Activated CD4-positive, CD25-positive, alpha-beta regulatory T cell treated with anti-CD3 and anti-CD28 coated beads, Interleukin-2, amount 50 U/mL, for 24 hours (primary cell): ENCODE results near the gene ALDH4A1.
"Not testable (repeated sequence)": the region's sequence is repeated elsewhere in the genome, so short reads cannot be mapped to it uniquely, and the experiment has no call there.

Source experiments
- ATAC-seq, 2 donors: fragments of 150-1000 bp; cut with Tn5 transposase; one replicate each; pipeline ENCODE4 v1.10.0; 2021; ENCODE audit warnings: mild to moderate bottlenecking in 1 of 2, moderate library complexity in 1 of 2

Gene ALDH4A1

DNA sequence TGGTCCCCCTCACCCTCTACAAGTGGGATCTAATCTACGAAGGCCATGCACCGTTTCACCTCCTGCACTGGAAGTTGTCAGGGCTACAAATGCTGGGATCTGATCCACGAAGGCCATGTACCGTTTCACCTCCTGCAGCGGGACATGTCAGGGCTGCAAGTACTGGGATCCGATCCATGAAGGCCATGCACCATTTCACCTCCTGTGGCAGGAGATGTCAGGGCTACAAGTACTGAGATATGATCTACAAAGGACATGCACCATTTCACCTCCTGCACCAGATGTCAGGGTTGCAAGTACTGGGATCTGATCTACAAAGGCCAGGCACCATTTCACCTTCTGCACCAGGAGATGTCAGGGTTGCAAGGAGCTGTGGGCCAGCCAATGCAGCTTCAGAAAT, 7.0 kb downstream of the ALDH4A1 start:
- no peak for ATAC-seq

DNA sequence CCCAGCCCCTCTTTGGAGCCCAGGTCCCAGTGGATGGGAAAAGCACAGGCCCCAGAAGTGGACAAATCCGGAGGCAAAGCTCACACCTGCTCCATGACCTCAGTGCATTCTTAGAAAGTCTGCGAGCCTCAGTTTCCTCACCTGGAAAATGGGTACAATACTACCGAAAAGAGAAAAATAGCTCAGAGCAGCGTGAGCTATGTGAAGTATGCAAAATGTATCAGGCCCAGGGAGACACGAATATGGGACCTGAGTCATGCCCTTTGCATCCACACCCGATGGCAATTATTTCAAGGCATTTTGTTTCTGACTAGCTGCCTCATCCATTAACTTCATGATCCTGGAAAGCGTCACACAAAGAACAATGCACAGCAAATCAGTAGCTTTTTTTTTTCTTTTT, 9.2 kb downstream of the ALDH4A1 start:
- no peak for ATAC-seq

DNA sequence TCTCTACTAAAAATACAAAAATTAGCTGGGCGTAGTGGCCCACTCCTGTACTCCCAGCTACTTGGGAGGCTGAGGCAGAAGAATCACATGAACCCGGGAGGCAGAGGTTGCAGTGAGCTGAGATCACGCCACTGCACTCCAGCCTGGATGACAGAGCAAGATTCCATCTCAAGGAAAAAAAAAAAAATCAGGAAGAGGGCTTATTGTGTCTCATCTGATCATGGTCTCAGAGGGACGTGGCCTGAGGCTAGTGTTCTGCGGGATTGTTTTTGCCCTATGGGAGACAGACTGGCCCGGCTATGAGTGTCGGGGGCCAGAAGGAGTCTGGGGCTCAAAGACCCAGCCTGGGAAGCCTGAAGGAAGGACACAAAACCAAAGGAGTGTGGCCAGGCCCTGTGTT, 10.5 kb downstream of the ALDH4A1 start:
- ATAC-seq = not testable (repeated sequence)

DNA sequence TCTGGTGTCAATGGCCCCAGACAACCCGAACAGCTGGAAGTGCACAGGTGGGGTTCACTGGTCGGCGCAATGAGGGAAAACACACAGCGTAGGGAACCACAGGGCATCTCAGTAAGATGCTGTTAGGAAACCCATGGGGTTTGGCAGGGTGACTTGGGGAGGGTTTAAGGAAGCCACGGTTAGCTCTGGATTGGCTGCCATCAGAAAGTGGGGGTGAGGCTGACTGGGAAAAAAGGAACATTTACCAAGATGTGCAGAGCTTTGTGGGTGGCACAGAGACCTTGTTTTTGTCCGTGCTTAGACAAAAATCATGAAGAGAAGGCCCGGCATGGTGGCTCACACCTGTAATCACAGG, 11.0 kb downstream of the ALDH4A1 start:
- no peak for ATAC-seq

DNA sequence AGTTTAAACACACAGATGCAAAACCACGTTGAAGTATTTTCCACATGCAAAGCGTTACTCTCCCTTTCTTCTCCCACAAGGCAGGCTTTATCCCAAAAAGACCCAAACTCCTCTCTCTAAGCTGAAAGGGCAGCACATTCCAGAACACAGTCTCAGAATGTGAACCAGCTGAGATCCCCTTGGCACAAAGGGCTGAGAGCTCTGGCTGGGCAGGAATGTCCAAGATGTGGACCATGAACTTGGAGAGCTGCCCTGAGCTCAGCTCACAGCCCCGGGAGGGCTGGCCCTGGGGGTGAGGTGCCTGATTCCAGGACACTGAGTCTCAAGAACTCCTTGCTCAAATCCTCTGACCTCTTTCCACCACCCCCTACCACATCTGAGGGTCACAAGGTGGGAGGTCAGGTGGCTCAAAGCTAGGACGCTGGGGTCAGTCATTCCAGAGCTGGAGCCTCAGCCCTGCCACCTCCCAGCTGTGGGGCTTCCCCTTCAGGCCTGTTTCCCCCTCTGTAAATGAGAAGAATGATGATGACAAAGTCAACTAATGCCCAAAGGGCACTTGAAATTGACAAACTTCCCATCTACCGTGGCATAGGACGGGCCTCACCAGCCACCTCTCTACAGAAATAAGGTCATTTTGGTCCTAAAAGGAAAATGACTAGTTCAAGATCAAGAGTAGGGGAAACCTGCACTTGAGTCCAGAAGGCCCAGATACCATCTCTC, 11.5 kb downstream of the ALDH4A1 start:
- no peak for ATAC-seq

DNA sequence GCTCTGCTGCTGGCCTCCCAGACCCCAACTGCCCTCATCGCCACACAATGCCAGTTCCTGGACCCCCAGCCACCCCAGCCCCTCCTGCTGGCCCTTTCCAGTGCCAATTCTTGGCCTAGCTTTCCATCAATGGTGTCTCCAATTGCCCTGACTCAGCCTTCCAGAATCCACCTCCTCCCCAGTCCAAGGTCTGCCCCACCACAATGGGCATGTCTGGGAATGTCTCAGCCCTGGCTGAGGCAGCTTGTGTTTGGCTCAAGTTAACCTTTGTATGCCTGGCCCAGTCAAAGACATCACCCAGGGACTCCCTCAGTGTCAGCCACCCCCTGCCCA, 16.4 kb downstream of the ALDH4A1 start:
- no peak for ATAC-seq

DNA sequence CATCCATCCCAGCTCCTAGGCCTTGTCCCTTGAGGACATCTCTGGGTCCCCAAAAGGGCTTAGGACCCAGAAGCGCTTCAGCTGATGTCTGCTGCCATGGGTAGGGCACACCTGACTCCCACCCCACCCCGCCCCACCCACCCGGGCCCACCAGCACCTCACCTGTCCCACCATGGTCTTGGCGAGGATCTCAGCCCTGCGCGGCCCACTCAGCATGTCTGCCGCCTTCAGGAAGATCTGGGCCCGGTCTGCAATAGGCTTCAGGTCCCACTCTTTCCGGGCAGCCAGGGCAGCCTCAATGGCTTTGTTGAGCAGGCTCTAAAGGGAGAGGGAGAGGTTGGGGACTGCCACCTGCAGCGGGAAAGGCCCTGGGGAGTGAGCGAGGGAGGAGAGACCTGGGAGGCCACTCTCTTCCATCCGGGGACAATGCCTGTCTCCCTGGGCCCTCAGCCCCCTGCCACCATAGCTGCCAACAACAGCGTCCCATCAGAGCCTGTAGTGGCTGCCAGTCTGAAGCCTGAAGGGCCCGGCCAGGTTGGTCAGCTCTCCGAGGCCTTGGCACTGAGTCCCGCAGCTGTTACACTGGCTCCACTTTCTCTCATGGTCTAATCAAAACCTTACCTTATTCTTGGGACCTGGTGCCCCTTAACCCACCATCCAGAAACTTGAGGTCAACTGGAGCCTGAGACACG, 16.9 kb downstream of the ALDH4A1 start:
- ATAC-seq = no peak

DNA sequence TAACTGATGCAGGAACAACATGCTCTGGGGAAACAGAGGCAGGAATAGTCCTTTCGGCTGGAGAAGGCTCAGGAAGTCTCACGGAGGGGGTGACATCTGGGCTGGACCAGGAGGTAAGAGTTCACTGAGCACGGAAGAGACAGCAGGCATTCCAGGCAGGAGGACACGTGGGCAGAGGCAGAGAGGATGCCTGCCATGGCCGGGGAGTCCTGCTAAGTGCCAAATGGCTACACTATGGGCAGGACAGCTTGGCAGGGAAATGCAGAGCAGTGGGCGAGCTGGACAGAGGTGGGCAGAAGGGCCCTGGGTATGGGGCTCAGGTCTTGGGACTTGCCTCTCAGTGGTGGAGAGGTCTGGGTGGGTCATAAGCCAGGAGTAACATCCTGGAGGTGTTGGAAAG, 17.6 kb downstream of the ALDH4A1 start:
- no peak for ATAC-seq

DNA sequence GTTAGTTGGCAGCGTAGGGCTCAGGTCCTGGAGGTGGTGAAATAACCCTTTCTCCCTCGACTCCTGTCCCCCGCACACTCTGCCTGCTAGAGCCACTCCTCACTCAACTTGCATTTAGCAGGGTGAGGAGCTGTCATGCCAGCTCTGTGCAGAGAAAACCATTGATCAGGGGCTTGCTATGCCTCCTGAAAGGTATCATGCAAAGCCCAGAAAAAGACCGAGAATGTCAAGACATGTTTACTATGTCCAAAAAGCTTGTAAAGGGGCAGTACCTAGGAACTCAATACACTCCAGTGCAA, 18.0 kb downstream of the ALDH4A1 start:
- no peak for ATAC-seq

DNA sequence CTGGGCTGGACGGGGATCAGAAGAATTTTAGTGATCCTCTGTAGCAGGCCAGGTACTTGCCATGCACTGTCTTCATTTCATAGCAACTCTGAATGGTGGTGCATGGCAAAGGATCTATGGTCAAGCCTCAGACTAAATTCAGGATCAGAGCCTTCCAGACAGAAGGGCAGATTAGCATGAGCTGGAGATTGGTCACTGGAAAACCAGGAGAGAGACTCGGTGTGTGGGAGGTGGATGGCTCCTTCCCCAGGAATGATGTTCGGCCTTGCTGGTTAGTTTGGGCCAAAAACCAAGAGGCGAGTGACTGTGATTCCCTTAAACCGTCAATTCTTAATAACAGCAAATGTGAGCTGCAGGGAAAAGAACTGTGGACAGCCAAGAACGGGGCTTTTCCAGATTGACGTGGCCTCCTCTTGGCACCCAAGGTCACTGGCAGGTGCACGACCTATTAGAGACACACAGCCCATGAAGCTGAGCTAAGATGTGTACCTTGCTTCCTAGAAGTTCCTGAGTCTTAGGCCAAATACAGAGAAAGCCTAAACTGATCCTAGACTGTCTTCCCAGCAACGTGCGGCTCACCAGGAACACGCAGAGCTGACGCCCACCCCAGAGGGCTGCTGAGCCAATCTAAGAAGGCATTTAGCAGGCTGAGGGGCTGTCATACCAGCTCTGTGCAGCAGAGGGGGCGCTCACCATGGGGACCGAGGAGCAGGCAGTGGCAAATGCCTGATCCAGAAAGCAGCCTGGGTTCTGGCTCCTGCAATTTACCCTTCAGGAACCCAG, 18.5 kb downstream of the ALDH4A1 start:
- peak in 1 of 2 donors; percentile 53 for ATAC-seq

DNA sequence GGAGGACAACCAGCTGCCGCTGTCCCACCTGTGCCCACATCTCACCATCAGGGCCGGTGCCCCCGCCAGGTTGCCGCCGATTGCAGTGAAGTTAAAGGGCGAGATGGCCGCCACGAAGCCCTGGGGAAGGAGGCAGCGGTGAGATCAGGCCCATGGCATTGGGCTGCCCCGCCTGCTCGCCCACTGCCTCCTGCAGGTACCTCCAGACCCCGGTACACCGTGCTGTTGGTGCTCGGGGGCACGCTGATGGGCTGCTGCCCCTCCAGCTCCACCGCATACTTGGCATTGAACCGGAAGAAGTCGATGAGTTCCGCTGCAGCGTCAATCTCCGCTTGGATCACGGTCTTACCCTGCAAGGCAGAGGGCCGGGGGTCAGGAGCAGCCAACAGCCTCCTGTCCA, 19.3 kb downstream of the ALDH4A1 start:
- ATAC-seq = no peak

DNA sequence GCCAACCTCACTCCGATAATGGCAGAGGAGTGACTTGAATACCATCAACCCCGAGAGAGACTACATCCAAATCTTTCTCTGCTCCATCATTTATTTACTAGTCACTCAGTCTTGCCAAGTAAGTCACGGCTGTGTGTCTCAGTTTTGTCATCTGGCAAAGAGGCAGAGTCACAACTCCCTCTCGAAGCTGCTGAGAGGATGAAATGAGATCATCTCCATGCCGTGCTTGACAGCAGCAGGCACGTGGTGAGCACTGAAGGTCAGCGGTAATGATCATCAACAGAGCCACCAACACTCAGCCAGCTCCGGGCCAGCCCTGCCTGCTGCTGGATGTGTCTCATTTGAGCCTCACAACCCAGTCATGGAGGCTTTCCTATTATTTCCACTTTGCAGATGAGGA, 19.9 kb downstream of the ALDH4A1 start:
- ATAC-seq = no peak

DNA sequence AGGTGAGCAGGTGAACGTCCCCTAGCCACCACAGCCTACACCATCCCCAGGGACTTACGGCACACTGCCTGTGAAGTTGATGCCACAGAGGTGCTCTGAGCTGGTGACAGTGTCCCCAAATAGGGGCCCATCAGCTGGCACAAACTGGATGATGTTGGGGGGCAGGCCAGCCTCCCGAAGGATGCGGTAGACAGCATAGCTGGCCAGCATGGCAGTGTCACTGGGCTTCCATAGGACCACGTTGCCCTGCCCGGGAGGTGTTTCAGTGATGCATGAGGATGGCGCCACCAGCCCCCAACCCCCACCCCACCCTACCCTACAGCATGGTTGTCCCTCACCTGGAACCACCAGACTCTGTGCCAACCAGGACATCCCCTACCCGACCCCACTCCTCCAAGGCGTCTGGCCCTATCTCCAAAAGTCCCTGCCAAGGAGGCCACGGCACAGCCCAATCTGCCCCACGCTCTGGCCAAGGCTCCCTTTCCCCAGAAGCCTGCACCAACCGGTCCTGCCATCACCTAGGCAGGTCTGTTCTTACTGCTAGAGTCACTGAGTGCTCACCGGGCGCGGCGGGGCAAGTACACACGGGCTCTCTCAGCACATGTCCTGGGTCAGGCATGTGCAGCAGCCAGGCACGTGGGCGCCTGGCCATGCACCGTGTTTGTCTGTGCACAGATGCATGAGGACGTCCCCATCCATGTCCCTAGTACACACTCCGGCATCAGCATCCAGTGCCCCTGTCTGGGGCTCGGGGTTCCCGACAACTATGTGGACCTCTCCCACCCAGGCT, 20.5 kb downstream of the ALDH4A1 start:
- ATAC-seq = no peak

DNA sequence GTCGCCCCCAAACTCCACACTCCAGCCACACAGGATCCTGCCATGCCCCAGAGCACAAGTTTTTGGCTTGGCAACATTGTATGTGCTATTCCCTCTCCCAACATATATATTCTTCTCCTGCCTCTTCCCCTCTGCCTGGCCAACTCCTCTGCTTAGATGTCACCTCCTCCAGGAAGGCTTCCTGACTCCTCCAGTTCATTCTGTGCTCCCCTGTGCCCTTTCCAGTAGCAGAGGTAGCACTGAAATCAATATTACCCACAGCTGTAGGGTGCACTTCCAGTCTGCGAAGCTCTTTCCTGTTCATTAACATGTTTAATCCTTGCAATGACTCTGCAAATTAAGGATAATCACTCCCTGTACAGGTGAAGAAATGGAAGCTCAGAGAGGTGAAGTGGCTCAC, 21.2 kb downstream of the ALDH4A1 start:
- ATAC-seq = no peak

DNA sequence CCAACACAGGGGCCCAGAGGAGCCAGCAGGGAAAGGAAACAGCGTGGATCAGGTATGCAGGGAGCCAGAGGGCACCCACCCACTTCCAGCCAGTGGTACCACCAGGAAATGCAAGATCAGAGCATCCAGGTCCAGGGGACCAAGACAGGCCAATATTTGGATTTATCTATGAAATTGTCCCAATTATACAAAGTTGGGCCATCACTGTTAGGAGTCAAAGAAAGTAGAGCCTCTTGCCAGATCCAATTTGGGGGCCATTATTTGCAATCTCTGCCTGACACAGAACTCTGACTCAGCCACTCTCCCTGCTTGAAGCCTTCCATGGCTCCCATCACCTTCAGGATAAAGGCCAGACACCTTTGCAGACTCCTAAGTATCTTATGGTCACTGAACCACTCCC, 21.8 kb downstream of the ALDH4A1 start:
- ATAC-seq = no peak

DNA sequence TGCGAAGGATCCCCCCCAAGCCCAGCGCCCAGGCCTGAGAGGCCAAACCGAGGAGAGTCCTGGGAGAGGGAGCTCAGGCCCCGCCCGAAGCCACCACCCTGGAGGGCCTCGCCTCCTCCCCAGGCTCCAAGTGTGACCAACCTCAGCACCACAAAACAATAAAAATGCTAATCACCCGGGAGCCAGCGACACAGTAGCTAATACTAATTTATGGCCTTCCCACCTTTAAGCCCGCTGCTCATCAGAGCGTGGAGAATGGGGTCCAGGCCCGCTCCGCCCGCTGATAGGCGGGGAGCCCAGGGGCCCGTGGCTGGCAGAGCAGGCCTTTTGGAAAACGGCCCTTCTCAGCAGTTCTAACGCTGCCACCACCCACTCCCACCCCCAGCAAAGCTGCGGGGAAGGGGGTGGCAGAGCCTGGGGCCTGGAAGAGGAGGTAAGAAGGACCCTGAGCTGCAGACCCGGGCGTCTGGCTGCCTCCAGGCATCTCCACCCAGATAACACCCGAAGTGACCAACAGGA, 22.5 kb downstream of the ALDH4A1 start:
- ATAC-seq = no peak

DNA sequence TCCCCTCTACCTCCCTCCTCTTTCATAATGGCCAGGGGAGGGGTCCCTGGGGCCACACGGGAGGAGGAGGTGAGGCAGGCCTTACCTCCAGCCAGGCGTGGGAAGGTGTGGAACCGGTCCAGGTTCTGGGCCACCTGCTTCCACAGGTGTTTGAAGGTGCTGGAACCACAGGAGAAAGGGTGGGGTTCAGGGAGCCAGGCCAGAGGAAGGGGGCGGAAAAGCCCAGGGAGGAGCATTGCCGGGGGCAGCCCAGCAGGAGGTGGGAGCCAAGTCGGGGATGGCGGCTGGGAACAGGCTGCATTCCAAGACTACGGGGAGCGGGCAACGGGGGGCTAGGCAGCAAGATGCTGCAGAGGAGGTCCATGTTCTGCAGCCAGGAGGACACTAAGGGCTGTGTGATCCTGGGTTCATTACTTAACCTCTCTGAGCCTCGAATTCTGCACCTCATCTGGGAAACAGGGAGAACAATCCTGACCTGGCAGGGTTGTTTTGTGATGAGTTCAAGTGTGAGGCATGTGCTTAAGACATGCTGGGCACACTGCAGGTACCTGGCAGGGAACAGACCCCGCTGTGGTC, 23.1 kb downstream of the ALDH4A1 start:
- ATAC-seq = no peak

DNA sequence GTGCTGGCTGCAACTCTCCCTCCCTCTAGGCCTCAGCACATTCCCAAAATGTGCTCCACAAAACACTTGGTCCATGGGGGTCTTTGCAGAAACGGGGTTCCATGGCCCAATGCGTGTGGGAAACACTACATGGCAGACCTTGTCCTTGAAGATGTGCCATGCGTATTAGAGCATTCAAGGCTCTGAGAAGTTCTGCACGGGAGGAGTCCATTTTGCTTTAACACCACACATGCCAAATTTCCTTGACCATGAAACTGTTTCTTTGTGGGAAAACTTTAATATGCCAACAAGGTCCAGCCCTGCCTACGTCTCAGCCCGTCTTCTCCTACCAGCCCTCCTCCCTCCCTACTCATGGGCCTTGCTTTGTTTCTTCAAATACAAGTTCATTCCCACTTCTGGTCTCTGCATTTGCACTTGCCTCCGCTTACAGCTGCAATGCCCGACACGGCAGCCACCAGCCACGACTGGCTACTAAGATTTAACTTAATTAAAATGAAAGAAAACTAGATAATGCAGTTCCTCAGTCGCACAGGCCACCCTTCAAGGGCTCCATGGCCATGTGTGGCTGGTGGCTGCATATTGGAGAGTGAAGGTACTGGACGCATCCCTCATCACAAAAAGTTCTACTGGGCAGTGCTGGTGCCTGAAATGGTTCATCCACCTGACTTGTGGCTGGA, 23.7 kb downstream of the ALDH4A1 start:
- no peak for ATAC-seq

DNA sequence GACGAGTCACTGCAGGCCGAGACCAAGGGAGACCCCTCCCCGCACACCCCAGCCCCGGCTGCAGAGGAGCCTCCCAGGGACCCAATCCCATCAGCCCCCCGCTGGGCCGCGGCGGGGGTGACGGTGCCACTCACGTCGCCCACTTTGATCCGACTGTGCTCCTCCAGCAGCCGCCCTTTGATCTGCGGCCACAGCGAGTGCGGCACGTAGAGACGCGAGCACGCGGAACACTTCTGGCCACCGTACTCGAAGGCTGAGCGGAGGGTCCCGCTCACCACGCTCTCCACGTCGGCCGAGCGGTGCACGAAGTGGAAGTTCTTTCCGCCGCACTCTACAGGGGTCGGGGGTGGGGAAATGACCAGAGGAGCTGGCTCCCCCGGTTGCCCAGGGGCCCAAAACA, 25.1 kb downstream of the ALDH4A1 start:
- no peak for ATAC-seq

DNA sequence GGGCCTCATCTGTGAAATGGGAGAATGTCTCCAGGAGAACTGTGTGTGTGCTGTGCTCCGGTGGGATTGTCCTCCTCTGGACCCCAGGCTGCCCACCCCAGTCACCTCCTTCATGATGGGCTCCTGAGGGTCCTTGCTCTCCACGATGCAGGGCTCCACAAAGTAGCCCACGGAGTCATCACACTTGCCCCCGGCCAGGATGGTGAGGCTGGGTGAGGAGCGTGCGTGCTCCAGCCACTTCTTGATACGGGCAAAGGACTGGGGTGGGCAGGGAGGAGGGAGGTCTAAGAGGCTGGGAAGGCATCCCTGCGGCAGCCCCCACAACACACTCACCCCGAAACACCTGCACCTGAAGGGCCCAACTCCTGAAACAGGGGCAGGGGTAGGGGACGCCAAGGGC, 26.1 kb downstream of the ALDH4A1 start:
- ATAC-seq = no peak

DNA sequence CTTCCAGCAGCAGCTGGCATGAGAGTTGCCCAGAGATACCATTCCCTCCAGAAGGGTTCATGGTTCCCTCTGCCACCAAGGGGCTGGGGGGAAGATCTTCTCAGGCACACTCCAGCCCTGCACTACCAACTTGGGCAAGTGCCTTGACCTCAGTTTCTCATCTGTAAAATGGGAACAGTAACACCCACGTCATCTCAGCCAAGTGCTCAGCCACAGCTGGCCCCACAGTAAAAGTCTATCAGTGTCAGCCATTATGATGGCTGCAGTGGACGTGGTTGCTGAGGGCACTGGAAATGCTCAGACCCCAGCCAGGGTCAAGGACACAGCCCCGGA, 26.6 kb downstream of the ALDH4A1 start:
- no peak for ATAC-seq

DNA sequence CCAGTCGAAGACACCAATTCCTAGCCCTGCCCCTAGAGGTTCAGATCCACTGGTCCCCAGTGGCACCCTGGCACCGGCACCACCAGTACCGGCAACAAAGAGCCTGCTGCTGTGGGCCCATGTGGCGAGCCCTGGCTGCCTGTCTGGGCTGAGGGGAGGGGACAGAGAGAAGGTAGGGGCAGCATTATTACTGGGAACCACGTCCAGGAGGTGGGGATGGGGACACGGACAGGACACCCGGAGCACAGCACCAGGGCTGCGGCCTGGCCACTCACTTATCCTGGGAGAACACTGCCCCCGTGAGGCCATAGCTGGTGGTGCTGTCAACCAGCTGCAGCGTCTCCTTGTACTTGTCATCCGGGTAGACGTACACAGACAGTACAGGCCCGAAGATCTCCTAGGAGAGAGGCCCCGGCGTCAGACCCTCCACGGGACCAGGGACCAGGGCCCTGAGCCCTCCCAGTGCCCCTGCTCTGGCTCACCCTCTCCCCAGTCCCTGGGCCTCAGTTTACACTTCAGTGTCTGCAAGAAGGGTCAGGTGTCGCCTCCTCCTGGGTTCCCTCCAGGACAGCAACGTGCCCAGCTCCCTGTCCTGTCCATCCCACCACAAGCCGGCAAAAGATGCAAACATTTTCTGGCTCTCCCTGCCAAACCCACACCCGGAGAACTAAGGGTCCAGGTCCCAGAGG, 27.1 kb downstream of the ALDH4A1 start:
- peak in 1 of 2 donors; percentile 61 for ATAC-seq
